Effector memory CD4-positive, alpha-beta T cell (primary cell): ENCODE results near the gene RSF1.

Experiments
- DNase-seq, 3 donors: peaks; one replicate each; pipeline ENCODE4 v3.0.0-alpha.2; 2020
- H3K27ac ChIP-seq: 2 replicates; pipeline ENCODE4 v1.7.0; 2013; ENCODE audit warnings: mild to moderate bottlenecking, low read length, moderate library complexity; ENCODE audit not compliant: insufficient read depth, poor library complexity, severe bottlenecking
- H3K27me3 ChIP-seq: replicated peaks from 2 replicates; pipeline ENCODE4 v1.7.0; 2013; ENCODE audit warnings: mild to moderate bottlenecking, low read length; ENCODE audit not compliant: insufficient read depth, control insufficient read depth, poor library complexity, severe bottlenecking
- H3K36me3 ChIP-seq: 2 replicates; pipeline ENCODE4 v1.7.0; 2013; ENCODE audit warnings: mild to moderate bottlenecking, low read length, moderate library complexity; ENCODE audit not compliant: control insufficient read depth, insufficient read depth
- H3K4me1 ChIP-seq: 2 replicates; pipeline ENCODE4 v1.7.0; 2013; ENCODE audit warnings: low read length, mild to moderate bottlenecking; ENCODE audit not compliant: control insufficient read depth, insufficient read depth, poor library complexity, severe bottlenecking
- H3K4me3 ChIP-seq: 2 replicates; pipeline ENCODE4 v1.7.0; 2013; ENCODE audit warnings: low read length, low read depth, mild to moderate bottlenecking; ENCODE audit not compliant: insufficient read depth, poor library complexity, severe bottlenecking
- H3K9me3 ChIP-seq: 2 replicates; pipeline ENCODE4 v1.7.0; 2013; ENCODE audit warnings: mild to moderate bottlenecking, low read length, moderate library complexity; ENCODE audit not compliant: control insufficient read depth

Gene RSF1

DNA sequence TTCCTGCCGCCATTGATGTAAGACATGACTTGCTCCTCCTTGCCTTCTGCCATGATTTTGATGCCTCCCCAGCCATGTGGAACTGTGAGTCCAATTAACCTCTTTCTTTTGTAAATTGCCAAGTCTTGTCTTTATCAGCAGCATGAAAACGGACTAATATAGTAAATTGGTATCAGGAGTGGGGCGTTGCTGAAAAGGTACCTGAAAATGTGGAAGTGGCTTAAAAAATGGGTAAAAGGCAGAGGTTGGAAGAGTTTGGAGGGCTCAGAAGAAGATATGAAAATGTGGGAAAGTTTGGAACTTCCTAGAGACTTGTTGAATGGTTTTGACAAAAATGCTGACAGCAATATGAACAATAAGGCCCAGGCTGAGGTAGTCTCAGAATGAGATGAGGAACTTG is 89.7 kb downstream of the RSF1 start:
- no peak for DNase-seq
- H3K4me1 ChIP-seq: no peaks in the 10 kb centered on the region
- H3K27me3 ChIP-seq: no peaks in the 10 kb centered on the region
- no peak overlapping the region for H3K27ac ChIP-seq
- no peaks in the 10 kb centered on the region for H3K9me3 ChIP-seq
- no peak overlapping the region for H3K4me3 ChIP-seq
- H3K36me3 ChIP-seq: peaks cover 35% of the 10 kb centered on the region

DNA sequence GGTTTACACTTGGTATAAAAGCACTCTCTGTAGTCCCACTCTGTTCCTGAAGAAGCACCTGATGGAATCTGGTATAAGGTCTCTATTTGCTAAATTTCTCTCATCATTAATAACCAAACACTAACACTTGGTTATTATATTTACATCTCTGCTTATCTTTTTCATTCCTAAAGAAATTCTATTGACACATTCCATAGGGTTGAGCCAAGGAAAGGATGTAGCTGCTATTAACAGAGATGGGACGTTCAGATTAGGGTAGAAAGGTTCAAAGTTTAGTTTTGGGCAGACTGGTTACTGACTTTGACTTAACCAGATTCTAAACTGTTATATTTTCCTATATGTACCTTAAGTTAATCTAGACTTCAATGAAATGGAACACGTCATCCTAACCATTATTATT is 91.5 kb downstream of the RSF1 start:
- no peak overlapping the region for H3K27ac ChIP-seq
- H3K4me3 ChIP-seq: no peak overlapping the region
- H3K4me1 ChIP-seq: no peaks in the 10 kb centered on the region
- no peaks in the 10 kb centered on the region for H3K9me3 ChIP-seq
- H3K36me3 ChIP-seq: peaks cover 35% of the 10 kb centered on the region
- no peak for DNase-seq
- no peaks in the 10 kb centered on the region for H3K27me3 ChIP-seq

DNA sequence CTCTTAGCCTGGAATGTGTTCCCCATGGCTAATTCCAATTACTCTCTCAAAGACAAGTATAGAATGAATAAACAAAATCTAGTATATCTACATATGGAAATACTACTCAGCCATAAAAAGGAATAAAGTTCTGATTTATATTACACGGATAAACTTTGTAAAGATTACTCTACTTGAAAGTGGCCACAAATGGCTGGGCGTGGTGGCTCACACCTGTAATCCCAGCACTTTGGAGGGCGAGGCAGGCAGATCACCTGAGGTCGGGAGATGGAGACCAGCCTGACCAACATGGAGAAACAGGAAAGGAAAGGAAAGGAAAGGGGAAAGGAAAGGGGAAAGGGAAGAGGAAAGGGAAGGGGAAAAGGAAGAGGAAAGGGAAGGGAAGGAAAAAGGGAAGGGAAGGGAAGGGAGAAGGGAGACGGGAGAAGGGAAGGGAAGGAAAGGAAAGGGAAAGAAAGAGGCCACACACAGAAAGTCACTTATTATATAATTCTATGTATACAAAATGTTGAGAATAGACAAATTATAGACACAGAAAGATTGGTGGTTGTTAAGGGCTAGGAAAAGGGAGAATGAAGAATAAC is 92.2 kb downstream of the RSF1 start:
- no peak for DNase-seq
- H3K4me3 ChIP-seq: no peak overlapping the region

DNA sequence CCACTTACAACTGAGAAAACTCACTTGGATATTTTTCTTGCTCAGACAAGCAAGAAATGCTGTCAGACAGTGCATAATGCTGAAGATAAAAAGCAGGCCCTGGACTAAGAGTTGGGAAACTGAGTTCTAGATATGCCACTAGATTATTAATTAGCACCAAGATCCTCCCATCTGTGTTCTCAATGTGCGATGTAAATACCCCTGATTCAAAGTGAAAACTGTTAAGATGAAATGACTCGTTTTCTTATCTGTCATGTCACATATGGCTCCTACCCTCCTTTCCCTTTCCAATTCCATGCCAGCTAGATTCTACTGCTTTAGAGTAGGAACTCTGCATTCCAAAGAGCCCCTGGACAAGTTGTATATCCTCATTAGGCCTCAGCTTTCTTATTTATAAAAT is 94.0 kb downstream of the RSF1 start:
- peaks cover 29% of the 10 kb centered on the region for H3K36me3 ChIP-seq
- no peaks in the 10 kb centered on the region for H3K9me3 ChIP-seq
- no peaks in the 10 kb centered on the region for H3K27me3 ChIP-seq
- H3K4me1 ChIP-seq: no peaks in the 10 kb centered on the region
- no peak overlapping the region for H3K27ac ChIP-seq
- DNase-seq: no peak
- H3K4me3 ChIP-seq: no peak overlapping the region

More for the DNA sequence above, 92.2 kb downstream of the RSF1 start:
- no peaks in the 10 kb centered on the region for H3K9me3 ChIP-seq
- no peak overlapping the region for H3K27ac ChIP-seq
- H3K4me1 ChIP-seq: no peaks in the 10 kb centered on the region
- peaks cover 32% of the 10 kb centered on the region for H3K36me3 ChIP-seq
- H3K27me3 ChIP-seq: no peaks in the 10 kb centered on the region

- Histone ChIP-seq H3K27me3 (no peaks in the 10 kb centered on the region), H3K4me3 (no peak overlapping the region), H3K9me3 (no peaks in the 10 kb centered on the region), H3K27ac (no peak overlapping the region), H3K4me1 (no peaks in the 10 kb centered on the region), H3K36me3 (peaks cover 23% of the 10 kb centered on the region)
- DNase-seq: no peak
These were observed 95.1 kb downstream of the RSF1 start for GRCh38 chr11:77725433-77725832.

DNA sequence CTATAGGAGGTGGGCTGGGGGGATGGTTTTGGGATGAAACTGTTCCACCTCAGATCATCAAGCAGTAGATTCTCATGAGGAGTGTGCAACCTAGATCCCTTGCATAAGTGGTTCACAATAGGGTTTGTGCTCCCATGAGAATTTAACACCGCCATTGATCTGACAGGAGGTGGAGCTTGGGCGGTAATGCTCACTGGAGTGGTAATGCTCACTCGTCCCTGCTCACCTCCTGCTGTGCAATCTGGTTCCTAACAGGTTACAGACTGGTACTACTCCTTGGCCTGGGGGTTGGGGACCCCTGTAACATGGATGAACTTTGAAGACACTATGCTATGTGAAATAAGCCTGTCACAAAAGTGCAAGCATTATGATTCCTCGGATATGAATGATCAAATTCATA is 95.9 kb downstream of the RSF1 start:
- Histone ChIP-seq H3K27ac (no peak overlapping the region), H3K27me3 (no peaks in the 10 kb centered on the region), H3K4me3 (no peak overlapping the region)

GRCh38 chr11:77723024-77723423 is 97.5 kb downstream of the RSF1 start:
- Histone ChIP-seq H3K27ac (no peak overlapping the region), H3K4me1 (no peaks in the 10 kb centered on the region), H3K27me3 (no peaks in the 10 kb centered on the region), H3K36me3 (peaks cover 29% of the 10 kb centered on the region), H3K4me3 (no peak overlapping the region), H3K9me3 (no peaks in the 10 kb centered on the region)
- no peak for DNase-seq

More for the DNA sequence above, 95.9 kb downstream of the RSF1 start:
- H3K36me3 ChIP-seq: peaks cover 29% of the 10 kb centered on the region
- no peaks in the 10 kb centered on the region for H3K4me1 ChIP-seq
- H3K9me3 ChIP-seq: no peaks in the 10 kb centered on the region
- DNase-seq: no peak

DNA sequence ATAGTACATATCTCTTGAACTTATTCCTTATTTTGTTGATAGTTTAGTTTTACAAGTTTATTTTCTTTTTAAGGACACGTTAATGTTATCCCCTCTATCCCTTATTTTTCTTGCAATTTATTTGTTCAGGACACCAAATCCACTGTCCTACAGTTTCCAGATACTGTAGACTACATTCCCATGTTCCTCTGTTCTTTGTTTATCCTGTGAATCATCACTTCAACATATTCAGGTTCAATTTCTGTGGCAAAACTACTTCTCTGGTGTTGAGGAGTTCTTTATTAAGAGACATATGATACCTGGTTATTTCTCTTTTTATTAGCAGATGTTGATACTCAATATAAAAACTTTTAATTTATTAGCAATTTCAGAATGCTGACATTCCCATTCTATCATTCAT is 110.2 kb downstream of the RSF1 start:
- no peak overlapping the region for H3K4me3 ChIP-seq
- H3K36me3 ChIP-seq: no peaks in the 10 kb centered on the region
- no peaks in the 10 kb centered on the region for H3K4me1 ChIP-seq
- no peak overlapping the region for H3K27ac ChIP-seq
- no peaks in the 10 kb centered on the region for H3K9me3 ChIP-seq
- H3K27me3 ChIP-seq: no peaks in the 10 kb centered on the region
- no peak for DNase-seq

DNA sequence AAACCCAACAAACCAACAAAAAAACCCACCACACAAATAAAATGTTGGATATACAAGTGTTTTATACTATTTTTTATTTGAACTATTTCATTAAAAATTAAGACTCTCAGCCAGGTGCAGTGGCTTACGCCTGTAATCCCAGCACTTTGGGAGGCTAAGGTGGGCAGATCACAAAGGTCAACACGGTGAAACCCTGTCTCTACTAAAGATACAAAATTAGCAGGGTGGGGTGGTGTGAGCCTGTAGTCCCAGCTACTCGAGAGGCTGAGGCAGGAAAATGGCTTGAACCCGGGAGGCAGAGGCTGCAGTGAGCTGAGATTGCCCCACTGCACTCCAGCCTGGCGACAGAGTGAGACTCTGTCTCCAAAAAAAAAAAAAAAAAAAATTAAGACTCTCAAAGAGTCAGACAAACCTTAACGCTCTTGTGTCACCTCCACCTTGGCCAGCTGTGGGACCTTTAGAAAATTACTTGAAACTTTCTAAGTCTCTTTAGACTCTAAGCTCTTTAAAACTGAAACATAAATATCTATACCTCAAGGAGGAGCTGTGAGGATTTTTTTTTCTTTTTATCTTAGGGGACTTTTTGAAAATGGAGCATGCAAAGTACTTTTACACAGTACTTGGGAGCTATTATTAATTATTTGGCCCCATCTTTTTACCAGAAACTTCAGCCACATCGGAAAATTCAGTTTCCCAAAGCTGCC is 114.5 kb downstream of the RSF1 start:
- Histone ChIP-seq H3K27me3 (no peaks in the 10 kb centered on the region), H3K36me3 (peaks cover 23% of the 10 kb centered on the region), H3K4me1 (no peaks in the 10 kb centered on the region), H3K4me3 (no peak overlapping the region), H3K9me3 (no peaks in the 10 kb centered on the region), H3K27ac (no peak overlapping the region)
- no peak for DNase-seq

DNA sequence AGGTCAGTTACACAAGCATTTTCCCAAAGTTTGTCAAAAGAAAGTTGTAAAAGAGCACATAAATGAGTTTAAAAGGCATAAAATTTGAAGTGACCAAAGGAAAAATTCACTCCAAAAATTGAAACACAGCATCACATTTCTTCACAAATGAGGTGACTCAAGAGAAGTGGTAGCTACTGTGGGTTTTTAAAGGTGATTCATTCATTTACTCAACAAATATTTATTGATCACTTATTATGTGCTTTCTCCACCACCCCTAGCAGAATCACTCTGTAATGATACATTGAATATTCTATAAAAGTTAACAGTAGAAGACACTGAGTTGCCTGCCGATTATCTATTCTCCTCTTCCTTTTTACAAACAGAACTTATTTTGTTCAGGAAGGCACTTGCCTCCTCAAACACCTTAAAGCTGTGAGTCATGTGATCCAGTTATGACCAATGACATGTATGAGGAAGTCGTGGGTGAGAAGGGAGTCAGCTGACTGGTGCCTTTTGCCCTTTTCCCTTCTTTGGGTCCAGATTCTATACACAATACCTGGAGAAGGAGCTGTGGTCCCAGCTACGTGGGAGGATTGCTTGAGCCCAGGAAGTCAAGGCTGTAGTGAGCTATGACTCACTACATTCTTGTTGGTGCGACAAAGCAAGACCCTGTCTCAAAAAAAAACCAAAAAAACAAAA is 115.2 kb downstream of the RSF1 start:
- Histone ChIP-seq H3K27ac (no peak overlapping the region), H3K4me1 (no peaks in the 10 kb centered on the region)
- DNase-seq: no peak

More for the DNA sequence above, 115.2 kb downstream of the RSF1 start:
- peaks cover 25% of the 10 kb centered on the region for H3K36me3 ChIP-seq
- H3K4me3 ChIP-seq: no peak overlapping the region
- no peaks in the 10 kb centered on the region for H3K27me3 ChIP-seq
- H3K9me3 ChIP-seq: no peaks in the 10 kb centered on the region
